Nephron (organoid): Measurements from ENCODE around the gene NRP1.

Experiments used
- H3K27ac Mint-ChIP-seq, 3 experiments: 2 replicates each; pipeline ENCODE4 v1.8.0; 2020; ENCODE audit warnings: mixed read lengths in 3 of 3, mild to moderate bottlenecking in 2 of 3, moderate library complexity in 1 of 3
- H3K27me3 Mint-ChIP-seq: 2 replicates; pipeline ENCODE4 v1.8.0; 2021; ENCODE audit warnings: low read depth, mild to moderate bottlenecking, moderate library complexity, mixed read lengths
- H3K36me3 Mint-ChIP-seq: 2 replicates; pipeline ENCODE4 v1.8.0; 2020; ENCODE audit warnings: low read depth, mixed read lengths
- H3K4me1 Mint-ChIP-seq: 2 replicates; pipeline ENCODE4 v1.8.0; 2020; ENCODE audit warnings: mixed read lengths
- H3K4me3 Mint-ChIP-seq, 3 experiments: 2 replicates each; pipeline ENCODE4 v1.8.0; 2020; ENCODE audit warnings: mild to moderate bottlenecking in 3 of 3, mixed read lengths in 3 of 3, moderate library complexity in 2 of 3
- H3K9me3 Mint-ChIP-seq: 2 replicates; pipeline ENCODE4 v1.8.0; 2020; ENCODE audit warnings: mixed read lengths
- TF ChIP-seq, protein P1 (sequence below), 3 experiments: fragments of 200-600 bp; sonication (generic); IDR thresholded peaks; one replicate each; pipeline ENCODE4 v1.5.0; 2021; ENCODE audit warnings: antibody characterized with exemption in 3 of 3; ENCODE audit not compliant: unreplicated experiment in 3 of 3

NRP1 gene

DNA sequence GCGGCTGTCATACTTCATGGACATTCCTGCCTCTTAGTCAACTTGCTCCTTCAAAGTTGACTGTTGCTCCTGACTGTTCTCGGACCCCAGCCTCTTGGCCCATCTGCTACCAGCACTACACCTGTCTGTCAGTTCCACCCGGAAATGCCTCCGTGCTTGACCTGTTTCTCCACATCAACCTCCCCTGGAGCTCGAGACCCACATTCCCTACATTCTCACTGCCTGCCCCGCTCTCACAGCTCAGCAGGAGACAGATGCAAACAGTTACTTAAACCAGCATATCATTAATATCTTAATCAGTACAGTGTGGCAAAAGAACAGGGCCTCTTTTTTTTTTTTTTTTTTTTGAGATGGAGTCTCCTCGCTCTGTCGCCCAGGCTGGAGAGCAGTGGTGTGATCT, 174.3 kb downstream of the NRP1 start:
- H3K4me1 Mint-ChIP-seq: no peaks in the 10 kb centered on the region
- no peaks in the 10 kb centered on the region for H3K36me3 Mint-ChIP-seq
- TF ChIP-seq, protein P1, sequence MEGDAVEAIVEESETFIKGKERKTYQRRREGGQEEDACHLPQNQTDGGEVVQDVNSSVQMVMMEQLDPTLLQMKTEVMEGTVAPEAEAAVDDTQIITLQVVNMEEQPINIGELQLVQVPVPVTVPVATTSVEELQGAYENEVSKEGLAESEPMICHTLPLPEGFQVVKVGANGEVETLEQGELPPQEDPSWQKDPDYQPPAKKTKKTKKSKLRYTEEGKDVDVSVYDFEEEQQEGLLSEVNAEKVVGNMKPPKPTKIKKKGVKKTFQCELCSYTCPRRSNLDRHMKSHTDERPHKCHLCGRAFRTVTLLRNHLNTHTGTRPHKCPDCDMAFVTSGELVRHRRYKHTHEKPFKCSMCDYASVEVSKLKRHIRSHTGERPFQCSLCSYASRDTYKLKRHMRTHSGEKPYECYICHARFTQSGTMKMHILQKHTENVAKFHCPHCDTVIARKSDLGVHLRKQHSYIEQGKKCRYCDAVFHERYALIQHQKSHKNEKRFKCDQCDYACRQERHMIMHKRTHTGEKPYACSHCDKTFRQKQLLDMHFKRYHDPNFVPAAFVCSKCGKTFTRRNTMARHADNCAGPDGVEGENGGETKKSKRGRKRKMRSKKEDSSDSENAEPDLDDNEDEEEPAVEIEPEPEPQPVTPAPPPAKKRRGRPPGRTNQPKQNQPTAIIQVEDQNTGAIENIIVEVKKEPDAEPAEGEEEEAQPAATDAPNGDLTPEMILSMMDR (IDR thresholded peaks at IDR 0.05; ENCODE audit: unreplicated experiment in 3 of 3): no peak
- peak overlapping the region in 1 of 3 experiments; percentile 40 for H3K27ac Mint-ChIP-seq
- no peaks in the 10 kb centered on the region for H3K9me3 Mint-ChIP-seq
- no peak overlapping the region for H3K4me3 Mint-ChIP-seq
- peaks cover 12% of the 10 kb centered on the region for H3K27me3 Mint-ChIP-seq

DNA sequence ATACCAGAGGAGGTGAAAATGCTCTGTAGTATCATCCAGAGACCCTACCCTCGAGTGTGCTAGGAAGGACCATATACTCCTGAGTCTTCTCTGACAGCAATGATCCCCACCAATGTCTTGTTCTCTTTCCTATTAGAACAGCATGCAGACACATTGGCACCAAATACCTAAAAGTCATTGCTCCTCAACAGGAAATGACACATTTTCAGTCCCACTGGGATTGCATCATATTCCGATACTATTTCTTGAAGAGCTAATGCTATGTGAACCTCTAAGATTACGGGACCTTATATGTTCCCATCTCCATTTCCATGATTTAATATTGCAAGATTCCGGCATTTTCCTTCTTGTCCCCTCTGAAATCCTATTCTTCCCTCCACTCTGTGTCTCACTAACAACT, 177.4 kb downstream of the NRP1 start:
- Mint-ChIP-seq H3K36me3 (no peaks in the 10 kb centered on the region), H3K9me3 (no peaks in the 10 kb centered on the region), H3K27me3 (peaks cover 10% of the 10 kb centered on the region), H3K27ac (no peak overlapping the region), H3K4me1 (no peaks in the 10 kb centered on the region), H3K4me3 (no peak overlapping the region)
- TF ChIP-seq, protein P1 (IDR thresholded peaks at IDR 0.05; ENCODE audit: unreplicated experiment in 3 of 3): no peak

DNA sequence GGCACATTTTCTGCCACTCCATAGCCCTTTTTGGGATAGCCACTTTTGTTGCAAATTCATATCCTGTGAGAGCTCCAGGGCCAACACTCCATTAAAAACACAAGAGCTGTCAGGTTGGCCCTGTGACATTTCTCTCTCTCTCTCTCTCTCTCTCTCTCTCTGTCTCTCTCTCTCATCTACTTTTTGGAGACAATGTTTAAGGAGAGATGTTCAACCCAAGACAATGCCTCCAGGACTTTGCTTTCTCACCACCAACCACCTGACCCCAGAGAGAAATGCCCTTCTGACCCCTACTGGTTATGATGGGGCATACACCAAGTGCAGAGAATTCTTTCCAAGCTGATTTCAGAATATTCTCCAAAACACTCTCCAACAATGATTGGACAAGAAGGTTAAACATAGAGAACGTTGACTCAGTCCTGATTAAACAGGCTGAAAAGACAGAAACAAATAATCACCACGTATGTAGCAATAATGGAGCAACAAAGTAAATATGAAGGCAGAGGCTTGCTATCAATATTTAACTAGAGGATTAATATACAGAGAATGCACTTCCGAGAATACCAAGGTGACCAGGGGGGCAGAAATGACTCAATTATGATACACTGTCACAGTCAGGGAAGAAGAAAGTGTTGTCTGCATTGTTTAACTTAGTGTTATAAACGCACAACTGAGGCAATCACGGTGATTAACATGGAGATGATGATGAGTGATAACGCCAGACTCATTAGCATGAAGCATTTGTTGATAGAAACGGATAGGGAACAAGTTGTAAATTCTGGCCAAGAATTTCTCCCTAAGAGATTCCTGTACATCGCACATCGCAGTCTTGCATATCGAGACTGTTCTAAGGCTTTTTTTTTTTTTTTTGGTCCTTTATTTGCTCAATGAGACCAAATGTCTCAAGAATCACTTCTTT, 178.5 kb downstream of the NRP1 start:
- TF ChIP-seq, protein P1 (IDR thresholded peaks at IDR 0.05; ENCODE audit: unreplicated experiment in 3 of 3): no peak
- H3K27me3 Mint-ChIP-seq: peaks cover 18% of the 10 kb centered on the region
- H3K4me3 Mint-ChIP-seq: no peak overlapping the region
- no peaks in the 10 kb centered on the region for H3K9me3 Mint-ChIP-seq
- H3K4me1 Mint-ChIP-seq: no peaks in the 10 kb centered on the region
- H3K27ac Mint-ChIP-seq: no peak overlapping the region
- no peaks in the 10 kb centered on the region for H3K36me3 Mint-ChIP-seq

DNA sequence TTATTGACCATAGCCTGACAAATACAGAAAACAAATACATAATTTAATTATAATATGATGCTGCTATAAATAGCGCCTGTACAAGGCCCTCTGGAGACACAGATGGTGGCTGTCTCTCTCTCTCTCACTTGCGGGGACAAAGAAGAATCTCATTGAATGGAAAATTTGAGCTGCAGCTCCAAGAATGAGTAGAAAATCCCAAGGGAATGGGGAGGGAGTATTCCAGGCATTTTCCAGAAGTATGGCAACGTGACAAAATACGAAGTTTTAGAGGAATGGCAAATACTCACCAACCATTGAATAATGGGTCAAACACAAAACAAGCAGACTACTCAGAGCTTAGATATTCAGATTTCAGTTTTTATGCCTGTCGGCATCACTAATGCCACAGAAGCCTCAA, 179.9 kb downstream of the NRP1 start:
- no peaks in the 10 kb centered on the region for H3K9me3 Mint-ChIP-seq
- peaks cover 5% of the 10 kb centered on the region for H3K4me1 Mint-ChIP-seq
- H3K4me3 Mint-ChIP-seq: no peak overlapping the region
- H3K36me3 Mint-ChIP-seq: no peaks in the 10 kb centered on the region
- TF ChIP-seq, protein P1 (IDR thresholded peaks at IDR 0.05; ENCODE audit: unreplicated experiment in 3 of 3): no peak
- no peak overlapping the region for H3K27ac Mint-ChIP-seq
- peaks cover 20% of the 10 kb centered on the region for H3K27me3 Mint-ChIP-seq

DNA sequence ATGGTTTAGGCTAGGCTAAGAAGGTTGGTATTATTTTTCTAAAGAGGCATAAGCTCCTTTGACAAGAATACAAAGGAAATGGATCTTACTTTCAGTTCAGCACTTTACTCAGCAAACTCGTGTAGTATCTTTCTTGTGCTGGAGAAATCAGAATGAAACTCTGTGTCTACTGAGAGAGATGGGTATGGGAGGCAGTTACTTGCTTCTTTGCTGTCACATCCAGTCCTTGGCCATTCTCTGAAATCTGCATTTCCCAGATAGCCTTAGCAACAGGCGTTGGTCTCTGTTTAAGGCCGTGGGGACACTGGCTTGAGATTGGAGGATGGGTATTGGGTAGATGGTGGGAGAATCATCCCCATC, 180.5 kb downstream of the NRP1 start:
- Mint-ChIP-seq H3K27ac (no peak overlapping the region), H3K9me3 (no peaks in the 10 kb centered on the region), H3K4me1 (peaks cover 5% of the 10 kb centered on the region), H3K4me3 (no peak overlapping the region), H3K27me3 (peaks cover 22% of the 10 kb centered on the region), H3K36me3 (no peaks in the 10 kb centered on the region)
- TF ChIP-seq, protein P1 (IDR thresholded peaks at IDR 0.05; ENCODE audit: unreplicated experiment in 3 of 3): no peak
